Fibroblast of lung (primary cell): Measurements from ENCODE around the gene OPRD1. TPM values are rescaled to one million over a fixed set of nuclear protein-coding genes. Genes with fewer than 3 reads are reported as not detected.

Source experiments
- DNase-seq, 2 donors: peaks; one replicate each; pipeline versions ENCODE4 v3.0.0 to v3.0.0-alpha.2; 2010; ENCODE audit warnings: low read depth in 2 of 2
- H2AFZ ChIP-seq: 2 replicates; pipeline ENCODE4 v1.5.1; 2012; ENCODE audit warnings: low read length, control low read depth, inconsistent platforms
- H3K27ac ChIP-seq: 2 replicates; pipeline ENCODE4 v1.5.1; 2011; ENCODE audit warnings: low read length, control low read depth; ENCODE audit not compliant: insufficient read depth
- H3K27me3 ChIP-seq: 2 replicates; pipeline ENCODE4 v1.5.1; 2011; ENCODE audit warnings: mild to moderate bottlenecking, low read length; ENCODE audit not compliant: control insufficient read depth, insufficient read depth
- H3K36me3 ChIP-seq: 2 replicates; pipeline ENCODE4 v1.5.1; 2011; ENCODE audit warnings: low read length; ENCODE audit not compliant: control insufficient read depth, insufficient read depth
- H3K4me1 ChIP-seq: 2 replicates; pipeline ENCODE4 v1.5.1; 2011; ENCODE audit warnings: low read length; ENCODE audit not compliant: control insufficient read depth, insufficient read depth; ENCODE audit errors: extremely low read depth
- H3K4me2 ChIP-seq: 2 replicates; pipeline ENCODE4 v1.5.1; 2011; ENCODE audit warnings: low read length, control low read depth; ENCODE audit not compliant: insufficient read depth; ENCODE audit errors: extremely low read depth
- H3K4me3 ChIP-seq, 4 experiments: fragments of 200-600 bp in 1 of 4; sonication (generic) in 1 of 4; replicated peaks in 1 of 4; 2 replicates each; pipeline ENCODE4 v1.5.1; 2011 to 2016; ENCODE audit warnings: low read length in 4 of 4, low read depth in 3 of 4, mild to moderate bottlenecking in 3 of 4, control low read depth in 2 of 4, inconsistent platforms in 1 of 4, mixed read lengths in 1 of 4; ENCODE audit not compliant: insufficient read depth in 1 of 4; ENCODE audit errors: control extremely low read depth in 1 of 4
- H3K79me2 ChIP-seq: 2 replicates; pipeline ENCODE4 v1.5.1; 2012; ENCODE audit warnings: mild to moderate bottlenecking, low read length, inconsistent platforms; ENCODE audit not compliant: control insufficient read depth, insufficient read depth
- H3K9ac ChIP-seq: 2 replicates; pipeline ENCODE4 v1.5.1; 2011; ENCODE audit warnings: mild to moderate bottlenecking, low read length, control low read depth; ENCODE audit not compliant: insufficient read depth
- H3K9me3 ChIP-seq: 2 replicates; pipeline ENCODE4 v1.5.1; 2012; ENCODE audit warnings: low read depth, low read length; ENCODE audit not compliant: control insufficient read depth, insufficient read depth
- H4K20me1 ChIP-seq: 2 replicates; pipeline ENCODE4 v1.5.1; 2011; ENCODE audit warnings: low read length; ENCODE audit not compliant: control insufficient read depth, insufficient read depth; ENCODE audit errors: extremely low read depth
- EZH2 ChIP-seq: IDR thresholded peaks from 2 replicates; pipeline ENCODE4 v1.5.1; 2012; ENCODE audit warnings: low read length, control low read depth, mild to moderate bottlenecking; ENCODE audit errors: missing control alignments
- polyA plus RNA-seq, 2 donors: library from polyadenylated mRNA; depleted of rRNA in 1 of 2; stranded (reverse) in 1 of 2; unstranded in 1 of 2; fragments of >200 nt; gene quantifications; 2 replicates each; pipeline ENCODE4 v1.2.1, GENCODE V29; 2011 to 2012; ENCODE audit warnings: missing spikeins in 1 of 2
- total RNA-seq: library from RNA; depleted of rRNA; stranded (reverse); fragments of >200 nt; gene quantifications from 2 replicates; pipeline ENCODE4 v1.2.1, GENCODE V29; 2014
- TF ChIP-seq, protein P1 (sequence below), 2 donors: IDR thresholded peaks in 1 of 2; conservative IDR thresholded peaks in 1 of 2; 1 replicate in 1 of 2; 2 replicates in 1 of 2; pipeline ENCODE4 v1.5.1; 2011 to 2012; ENCODE audit warnings: low read length in 2 of 2, control low read depth in 1 of 2, inconsistent platforms in 1 of 2, low read depth in 1 of 2, mild to moderate bottlenecking in 1 of 2

Gene OPRD1
- total and polyA plus RNA-seq, 2 donors (not counting 1 experiment from before 2014, with no cell fraction given), result under 0.01 to 0.01 TPM

DNA sequence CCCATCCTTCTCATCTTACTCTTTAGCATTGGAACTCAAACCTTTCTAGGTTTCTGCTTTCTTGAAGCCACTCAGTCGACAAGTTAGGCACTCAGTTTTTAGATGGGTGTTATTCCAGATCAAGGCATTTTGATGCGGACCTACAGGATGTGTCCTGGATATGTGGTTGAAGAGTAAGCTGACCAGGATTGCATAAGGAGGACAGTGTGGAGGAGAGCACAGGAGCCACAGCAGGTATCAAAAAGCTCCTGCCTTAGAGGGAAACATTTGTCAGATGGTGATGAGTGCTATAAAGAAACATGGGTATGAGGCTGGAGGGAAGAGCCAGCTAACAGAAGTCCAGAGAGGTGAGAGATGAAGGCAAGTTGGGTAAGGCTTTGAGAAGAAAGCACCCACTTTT lies 33.9 kb upstream of the OPRD1 start:
- DNase-seq, result no peak
- Histone ChIP-seq H4K20me1 (no peaks in the 10 kb centered on the region), H3K36me3 (no peaks in the 10 kb centered on the region), H3K27ac (no peak overlapping the region), H3K4me2 (no peak overlapping the region), H3K9ac (no peak overlapping the region), H3K79me2 (no peaks in the 10 kb centered on the region), H3K27me3 (no peaks in the 10 kb centered on the region), H2AFZ (no peak overlapping the region), H3K4me3 (no peak overlapping the region), H3K9me3 (no peaks in the 10 kb centered on the region), H3K4me1 (no peaks in the 10 kb centered on the region)
- TF ChIP-seq, protein P1, sequence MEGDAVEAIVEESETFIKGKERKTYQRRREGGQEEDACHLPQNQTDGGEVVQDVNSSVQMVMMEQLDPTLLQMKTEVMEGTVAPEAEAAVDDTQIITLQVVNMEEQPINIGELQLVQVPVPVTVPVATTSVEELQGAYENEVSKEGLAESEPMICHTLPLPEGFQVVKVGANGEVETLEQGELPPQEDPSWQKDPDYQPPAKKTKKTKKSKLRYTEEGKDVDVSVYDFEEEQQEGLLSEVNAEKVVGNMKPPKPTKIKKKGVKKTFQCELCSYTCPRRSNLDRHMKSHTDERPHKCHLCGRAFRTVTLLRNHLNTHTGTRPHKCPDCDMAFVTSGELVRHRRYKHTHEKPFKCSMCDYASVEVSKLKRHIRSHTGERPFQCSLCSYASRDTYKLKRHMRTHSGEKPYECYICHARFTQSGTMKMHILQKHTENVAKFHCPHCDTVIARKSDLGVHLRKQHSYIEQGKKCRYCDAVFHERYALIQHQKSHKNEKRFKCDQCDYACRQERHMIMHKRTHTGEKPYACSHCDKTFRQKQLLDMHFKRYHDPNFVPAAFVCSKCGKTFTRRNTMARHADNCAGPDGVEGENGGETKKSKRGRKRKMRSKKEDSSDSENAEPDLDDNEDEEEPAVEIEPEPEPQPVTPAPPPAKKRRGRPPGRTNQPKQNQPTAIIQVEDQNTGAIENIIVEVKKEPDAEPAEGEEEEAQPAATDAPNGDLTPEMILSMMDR (conservative IDR thresholded peaks at IDR 0.05 in 1 of 2, IDR thresholded peaks at IDR 0.05 in 1 of 2; ENCODE audit: low read depth in 1 of 2, low read length in 2 of 2), result no peak
- no peak for TF ChIP-seq EZH2

GRCh38 chr1:28779751-28780408 lies 32.1 kb upstream of the OPRD1 start:
- no peaks in the 10 kb centered on the region for H3K27me3 ChIP-seq
- no peak overlapping the region for H2AFZ ChIP-seq
- no peak for TF ChIP-seq EZH2
- TF ChIP-seq, protein P1 (conservative IDR thresholded peaks at IDR 0.05 in 1 of 2, IDR thresholded peaks at IDR 0.05 in 1 of 2; ENCODE audit: low read depth in 1 of 2, low read length in 2 of 2), result no peak
- H3K4me2 ChIP-seq, result no peak overlapping the region
- no peak overlapping the region for H3K9ac ChIP-seq
- DNase-seq, result no peak
- H3K79me2 ChIP-seq, result no peaks in the 10 kb centered on the region
- no peaks in the 10 kb centered on the region for H3K36me3 ChIP-seq
- H4K20me1 ChIP-seq, result no peaks in the 10 kb centered on the region
- H3K4me3 ChIP-seq, result no peak overlapping the region
- no peaks in the 10 kb centered on the region for H3K4me1 ChIP-seq
- no peaks in the 10 kb centered on the region for H3K9me3 ChIP-seq
- H3K27ac ChIP-seq, result no peak overlapping the region

GRCh38 chr1:28781305-28781704 lies 30.7 kb upstream of the OPRD1 start:
- DNase-seq, result no peak
- Histone ChIP-seq H3K4me3 (no peak overlapping the region), H3K79me2 (no peaks in the 10 kb centered on the region)

More at GRCh38 chr1:28781305-28781704, 30.7 kb upstream of the OPRD1 start:
- no peak overlapping the region for H3K4me2 ChIP-seq
- no peaks in the 10 kb centered on the region for H3K27me3 ChIP-seq
- no peak overlapping the region for H3K27ac ChIP-seq
- H3K4me1 ChIP-seq, result no peaks in the 10 kb centered on the region
- no peak overlapping the region for H3K9ac ChIP-seq
- no peak for TF ChIP-seq EZH2
- TF ChIP-seq, protein P1 (conservative IDR thresholded peaks at IDR 0.05 in 1 of 2, IDR thresholded peaks at IDR 0.05 in 1 of 2; ENCODE audit: low read depth in 1 of 2, low read length in 2 of 2), result no peak
- no peak overlapping the region for H2AFZ ChIP-seq
- no peaks in the 10 kb centered on the region for H4K20me1 ChIP-seq
- no peaks in the 10 kb centered on the region for H3K36me3 ChIP-seq
- no peaks in the 10 kb centered on the region for H3K9me3 ChIP-seq
